Stimulated activated CD8-positive, alpha-beta memory T cell treated with anti-CD3 and anti-CD28 coated beads, Interleukin-7, amount 100 ng/mL, for 24 hours (primary cell): ENCODE measurements around the gene PON2.
"Not testable (repeated sequence)": the region's sequence is repeated elsewhere in the genome, so short reads cannot be mapped to it uniquely, and the experiment has no call there.

Source experiments
- DNase-seq: peaks from one replicate; pipeline ENCODE4 v3.0.0-alpha.2; 2020; ENCODE audit warnings: low read depth

The PON2 gene

DNA sequence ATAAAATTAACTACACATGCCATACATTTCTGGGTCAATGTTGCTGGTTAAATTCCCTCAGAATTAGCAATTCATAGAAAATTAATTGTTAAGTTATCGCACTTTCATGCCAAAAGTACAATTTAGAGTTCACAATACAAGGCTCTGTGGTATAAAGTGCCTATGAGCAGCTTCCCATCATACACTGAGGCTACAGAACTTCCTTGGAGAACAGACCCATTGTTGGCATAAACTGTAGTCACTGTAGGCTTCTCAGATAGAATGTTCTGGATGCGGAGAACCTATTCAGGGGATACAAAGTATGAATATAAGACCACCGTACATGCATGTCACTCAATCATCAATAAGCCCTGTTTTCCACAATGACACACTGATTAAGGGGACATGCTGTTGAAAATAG lies 29.6 kb downstream of the PON2 start:
- DNase-seq: no peak

DNA sequence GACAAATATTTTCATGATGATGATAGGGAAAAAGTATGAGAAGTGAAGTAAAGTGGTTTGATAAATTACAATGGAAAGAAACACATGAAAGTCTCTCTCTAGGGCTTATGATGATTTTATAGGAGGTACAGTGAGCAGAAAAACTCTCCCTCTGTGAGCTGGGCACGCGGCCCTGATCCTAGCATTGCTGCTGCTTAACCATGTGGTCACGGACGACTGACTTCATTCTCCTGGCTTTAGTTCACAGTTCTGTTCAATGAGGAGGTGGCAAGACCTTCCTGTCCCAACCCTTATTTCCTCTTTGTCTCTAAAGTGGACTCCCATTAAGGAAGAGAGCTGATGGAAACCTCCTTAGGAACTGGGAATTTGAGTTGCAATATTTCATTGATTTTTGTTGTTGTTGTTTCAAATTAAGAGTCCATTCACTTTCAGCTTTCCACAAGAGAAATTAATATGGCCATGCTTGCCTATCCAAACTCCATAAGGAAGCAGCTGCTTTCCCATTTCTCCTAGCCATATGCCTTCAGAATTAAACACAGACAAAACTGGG lies 30.4 kb downstream of the PON2 start:
- no peak for DNase-seq

GRCh38 chr7:95398155-95398940 lies 36.5 kb downstream of the PON2 start:
- no peak for DNase-seq

DNA sequence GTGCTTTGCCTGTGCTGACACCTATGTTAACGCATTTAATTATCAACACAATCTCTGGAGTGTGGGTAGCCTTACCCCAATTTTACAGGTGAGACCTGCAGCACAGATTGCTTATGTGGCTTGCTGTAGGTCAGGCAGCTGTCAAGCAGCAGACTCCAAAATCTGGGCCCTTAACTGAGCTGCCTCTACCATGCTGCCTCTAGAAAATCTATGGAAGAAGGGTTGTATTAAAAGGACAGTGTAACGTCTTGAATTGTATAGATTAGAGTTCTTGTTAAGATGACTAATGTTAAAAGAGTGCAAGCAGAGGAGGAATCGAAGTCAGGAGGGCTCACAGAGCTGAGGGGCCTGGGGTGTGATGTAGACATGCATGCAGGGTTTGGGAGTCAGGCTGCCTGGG lies 37.4 kb downstream of the PON2 start:
- DNase-seq: no peak

- no peak for DNase-seq
Observed at GRCh38 chr7:95396136-95397032, 38.4 kb downstream of the PON2 start, which contains the start of gene PON3. TSS of gene PON3 (minus strand) at chr7:95396375. CDS start at chr7:95396350, 25 bp downstream.

DNA sequence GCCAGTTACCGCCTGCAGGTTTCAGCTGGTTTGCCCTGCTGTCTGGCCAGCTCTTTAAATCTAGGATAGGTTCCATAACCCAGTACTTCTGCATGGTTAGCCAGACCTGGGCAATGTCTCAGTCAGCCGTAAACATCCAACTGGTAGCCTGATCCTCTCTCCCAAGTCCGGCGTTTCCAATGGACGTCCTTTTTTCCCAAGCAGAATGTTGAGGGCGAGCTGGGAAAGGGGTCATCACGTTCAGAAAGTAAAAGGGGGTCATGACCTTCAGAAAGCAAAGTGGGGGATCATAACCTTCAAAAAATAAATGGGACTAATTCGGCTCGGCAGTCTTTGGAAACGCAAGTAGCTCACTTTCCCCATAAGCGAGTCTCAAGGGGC lies 39.1 kb downstream of the PON2 start:
- no peak for DNase-seq

DNA sequence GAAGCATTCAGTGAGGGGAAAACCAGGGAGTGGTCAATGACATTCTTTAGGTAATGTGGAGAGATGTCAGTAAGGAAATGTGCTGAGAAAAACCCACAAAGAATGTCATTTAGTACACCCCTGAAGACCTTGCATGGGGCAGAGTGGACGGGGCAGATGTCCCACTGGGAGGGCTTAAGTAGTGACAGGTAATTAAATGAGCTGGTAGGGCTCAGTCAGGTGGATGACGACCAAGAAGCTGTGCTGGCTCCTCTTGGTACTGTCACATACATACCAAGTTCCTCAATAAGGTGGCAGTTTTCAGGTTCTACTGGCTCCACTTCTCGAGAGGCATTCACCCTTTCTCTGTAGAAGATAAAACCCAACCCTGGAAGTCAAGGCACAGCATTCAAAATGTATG lies 40.5 kb downstream of the PON2 start:
- DNase-seq: no peak

DNA sequence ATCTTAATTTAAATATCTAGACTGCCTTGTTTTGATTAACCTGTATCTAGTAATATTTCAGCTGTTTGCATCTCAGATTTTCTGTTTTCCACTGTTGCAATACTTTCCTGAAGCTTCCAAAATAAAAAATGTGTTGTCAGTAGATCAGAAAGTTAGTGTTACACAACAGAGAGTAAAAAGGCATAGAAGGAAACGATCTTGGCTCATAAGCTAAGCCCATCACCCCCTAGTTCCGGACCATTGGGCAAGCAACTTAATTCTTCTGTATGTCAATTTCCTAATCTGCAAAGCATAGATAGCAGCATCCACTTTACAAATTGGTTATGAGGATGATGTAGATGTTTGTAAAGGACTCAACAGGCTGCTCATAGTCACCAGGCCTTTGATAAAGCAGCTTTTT lies 43.1 kb downstream of the PON2 start:
- no peak for DNase-seq

DNA sequence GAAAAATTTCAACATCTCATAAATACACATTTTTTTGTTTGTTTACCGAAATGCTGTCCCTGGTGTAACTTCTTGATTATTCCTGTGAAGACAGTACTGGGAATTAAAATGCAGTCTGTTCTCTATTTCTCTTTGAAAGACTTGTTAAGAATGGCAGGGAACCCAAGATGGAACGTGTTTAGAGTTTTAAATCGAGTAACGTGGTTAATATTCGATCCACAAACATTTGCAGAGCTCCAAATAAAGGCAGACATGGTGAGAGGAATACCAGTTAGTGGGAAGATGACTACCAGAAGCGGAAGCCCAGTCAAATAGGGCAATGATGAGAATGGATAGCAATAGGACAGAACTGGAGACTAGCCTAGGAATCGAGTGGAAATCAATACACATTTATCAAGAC lies 45.3 kb downstream of the PON2 start:
- no peak for DNase-seq

GRCh38 chr7:95379457-95379856 lies 55.4 kb downstream of the PON2 start:
- not testable (repeated sequence) for DNase-seq

- no peak for DNase-seq
Observed at GRCh38 chr7:95376632-95377400, 58.0 kb downstream of the PON2 start.

DNA sequence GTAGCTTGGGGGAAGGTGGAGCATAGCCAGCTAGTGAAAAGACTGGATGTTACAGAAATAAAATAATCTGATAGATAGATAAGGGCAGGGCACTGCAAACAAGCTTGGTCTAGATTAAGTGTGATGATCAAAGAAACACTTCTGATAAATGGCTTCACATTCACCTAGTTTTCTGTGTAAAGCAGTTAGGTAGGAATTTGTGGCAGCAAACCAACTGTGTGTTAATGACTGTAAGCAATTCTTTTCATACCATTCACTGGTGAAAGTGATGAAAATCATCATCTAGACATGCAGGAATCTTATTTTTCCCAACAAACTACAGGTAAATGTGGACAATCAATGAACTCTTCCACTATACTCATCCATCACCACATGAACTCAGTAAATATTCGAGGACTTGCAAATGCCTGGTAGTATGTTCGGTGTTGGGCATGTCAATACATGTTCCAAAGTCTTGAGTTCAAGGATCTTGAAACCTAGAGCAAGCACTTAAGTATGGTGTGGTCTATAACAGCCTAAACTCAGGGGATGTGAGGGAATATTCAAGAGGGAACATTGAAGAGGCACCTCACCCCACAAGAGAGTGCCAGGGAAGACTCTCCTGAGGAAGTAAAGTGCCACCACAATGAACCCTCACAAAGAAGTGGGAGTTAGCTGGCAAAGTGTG lies 59.1 kb downstream of the PON2 start:
- DNase-seq: no peak

GRCh38 chr7:95373323-95373722 lies 61.5 kb downstream of the PON2 start:
- no peak for DNase-seq

- DNase-seq: no peak
Observed at GRCh38 chr7:95368235-95368634, 66.6 kb downstream of the PON2 start.

DNA sequence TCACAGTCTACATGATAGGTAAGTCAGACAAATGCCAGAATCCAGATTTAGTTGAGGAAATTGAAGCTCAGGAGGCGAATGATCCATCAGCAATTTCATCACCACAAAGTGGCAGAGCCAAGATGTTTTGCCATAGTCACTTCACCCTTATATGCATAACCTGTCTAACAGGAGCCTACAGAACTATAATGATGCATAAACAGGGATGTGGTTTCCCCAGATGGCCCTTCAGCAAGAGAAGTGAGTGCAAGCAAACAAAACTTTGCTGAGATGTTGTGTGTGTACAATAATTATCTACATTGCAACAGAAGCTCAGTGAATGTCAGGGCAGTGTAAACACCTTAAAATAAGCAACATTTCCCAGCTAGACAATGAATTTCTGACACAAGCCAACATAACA lies 67.2 kb downstream of the PON2 start:
- no peak for DNase-seq

DNA sequence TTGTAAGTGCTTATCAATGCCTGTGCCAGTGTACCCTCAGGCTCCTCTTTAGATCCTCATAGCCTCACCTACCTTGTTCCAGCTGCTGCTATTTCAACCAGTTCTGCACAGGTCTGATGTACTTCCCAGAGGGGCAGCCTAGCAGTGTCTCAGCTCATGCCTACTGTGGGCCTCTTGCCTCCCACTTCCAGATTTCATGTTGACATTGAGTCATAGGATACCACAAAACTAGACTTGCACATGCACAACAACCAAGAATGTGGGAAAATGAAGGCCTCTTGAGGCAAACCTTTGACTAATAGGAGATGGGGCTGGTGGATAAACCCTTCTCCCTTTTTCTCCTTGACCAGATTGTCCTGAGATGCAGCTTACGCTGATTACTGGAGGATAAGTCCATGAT lies 69.7 kb downstream of the PON2 start:
- no peak for DNase-seq

DNA sequence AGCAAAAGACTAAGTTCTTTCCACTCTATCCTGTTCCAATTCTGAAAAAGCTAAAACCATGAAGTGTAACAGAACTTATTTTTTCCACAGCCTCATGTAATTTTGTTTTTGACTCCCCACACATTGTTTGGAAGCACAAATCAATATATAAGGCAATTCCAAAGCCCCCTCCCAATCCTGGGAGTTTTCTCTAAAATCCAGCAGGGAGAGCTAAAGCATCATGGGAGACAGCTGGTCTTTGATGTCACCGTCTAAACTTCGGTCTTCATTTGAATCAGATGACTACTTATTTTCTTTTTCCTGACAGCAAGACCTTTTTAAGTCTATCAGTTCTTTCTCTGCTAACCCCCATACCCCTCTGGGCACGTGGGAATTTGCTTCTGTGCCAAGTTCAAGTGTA lies 77.2 kb downstream of the PON2 start:
- DNase-seq: no peak
